GM10248 (cell line): ENCODE results near the gene SLC2A5.

Experiments used
- CTCF ChIA-PET: fragments of 300-600 bp; sonication (Branson Sonifier 250); formaldehyde crosslinking; extraction: SDS; loops from one replicate; lab custom pipeline; 2021; ENCODE audit warnings: antibody characterized with exemption; lab: Yijun Ruan, JAX
- POLR2A ChIA-PET: fragments of 350-650 bp; sonication (Branson Sonifier 250); formaldehyde crosslinking; extraction: SDS; loops from one replicate; lab custom pipeline; 2020; ENCODE audit warnings: antibody characterized with exemption; lab: Yijun Ruan, JAX
- DNase-seq: peaks from one replicate; pipeline ENCODE4 v3.0.0; 2012; ENCODE audit errors: extremely low spot score
- TF ChIP-seq, protein P1 (sequence below): IDR thresholded peaks from 2 replicates; pipeline ENCODE4 v1.5.1; 2012; ENCODE audit warnings: mild to moderate bottlenecking, low read depth; ENCODE audit errors: extremely low read depth, missing control alignments, control extremely low read depth

Gene SLC2A5

DNA sequence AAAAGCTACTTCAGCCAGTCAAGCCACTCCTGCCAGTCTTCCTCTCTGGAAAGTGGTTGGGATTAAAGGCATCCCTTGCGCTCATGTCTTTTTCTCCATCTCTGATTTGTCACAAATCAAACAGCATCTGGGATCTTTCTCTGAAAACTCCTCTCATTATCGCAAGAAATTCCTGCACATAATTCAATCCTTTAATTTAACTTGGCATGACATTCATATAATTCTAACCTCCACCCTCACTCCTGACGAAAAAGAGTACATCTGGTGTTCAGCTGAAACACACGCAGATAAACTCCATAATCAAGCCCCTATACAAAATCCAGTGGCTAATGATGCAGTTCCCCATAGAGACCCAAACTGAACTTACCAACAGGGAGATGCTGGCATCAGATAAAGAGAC is 19.4 kb upstream of the SLC2A5 start:
- TF ChIP-seq, protein P1, sequence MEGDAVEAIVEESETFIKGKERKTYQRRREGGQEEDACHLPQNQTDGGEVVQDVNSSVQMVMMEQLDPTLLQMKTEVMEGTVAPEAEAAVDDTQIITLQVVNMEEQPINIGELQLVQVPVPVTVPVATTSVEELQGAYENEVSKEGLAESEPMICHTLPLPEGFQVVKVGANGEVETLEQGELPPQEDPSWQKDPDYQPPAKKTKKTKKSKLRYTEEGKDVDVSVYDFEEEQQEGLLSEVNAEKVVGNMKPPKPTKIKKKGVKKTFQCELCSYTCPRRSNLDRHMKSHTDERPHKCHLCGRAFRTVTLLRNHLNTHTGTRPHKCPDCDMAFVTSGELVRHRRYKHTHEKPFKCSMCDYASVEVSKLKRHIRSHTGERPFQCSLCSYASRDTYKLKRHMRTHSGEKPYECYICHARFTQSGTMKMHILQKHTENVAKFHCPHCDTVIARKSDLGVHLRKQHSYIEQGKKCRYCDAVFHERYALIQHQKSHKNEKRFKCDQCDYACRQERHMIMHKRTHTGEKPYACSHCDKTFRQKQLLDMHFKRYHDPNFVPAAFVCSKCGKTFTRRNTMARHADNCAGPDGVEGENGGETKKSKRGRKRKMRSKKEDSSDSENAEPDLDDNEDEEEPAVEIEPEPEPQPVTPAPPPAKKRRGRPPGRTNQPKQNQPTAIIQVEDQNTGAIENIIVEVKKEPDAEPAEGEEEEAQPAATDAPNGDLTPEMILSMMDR, result no peak
- CTCF ChIA-PET, result interaction anchor here (0.9 kb wide), 1 partner anchor 22 kb away, joined by 3 read pairs; no protein-coding TSS in a partner anchor
- POLR2A ChIA-PET, result no interaction called here
- DNase-seq, result no peak

DNA sequence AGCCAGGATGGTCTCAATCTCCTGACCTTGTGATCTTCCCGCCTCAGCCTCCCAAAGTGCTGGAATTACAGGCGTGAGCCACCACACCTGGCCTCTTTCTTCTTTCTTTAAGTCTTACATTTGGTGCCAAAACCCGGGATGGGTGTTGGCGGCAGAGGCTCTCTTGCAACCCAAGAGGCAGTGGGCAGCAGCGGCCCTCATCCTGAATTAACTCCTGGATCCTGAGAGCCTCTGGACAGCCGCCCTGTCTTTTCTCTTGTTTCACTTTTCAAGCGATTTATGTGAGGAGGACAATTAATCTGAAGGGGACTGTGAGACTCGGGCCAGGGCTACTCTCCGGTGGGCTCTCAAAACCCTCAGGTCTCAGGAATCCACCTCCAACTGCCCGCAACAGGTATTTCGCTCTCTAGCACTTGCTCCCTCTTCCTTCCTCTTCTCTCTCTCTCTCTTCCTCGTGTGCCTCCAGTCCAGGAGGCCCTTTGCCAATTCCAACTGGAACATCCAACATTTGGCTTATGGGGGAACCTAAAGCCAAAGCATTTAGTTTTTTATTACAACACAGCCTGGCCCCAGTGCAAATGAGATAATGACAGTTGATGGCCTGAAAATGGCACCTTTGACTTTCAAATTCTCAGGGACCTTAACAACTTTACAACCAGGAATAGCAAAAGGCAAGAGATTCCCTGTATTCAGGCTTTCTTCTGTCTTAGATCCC is 18.1 kb upstream of the SLC2A5 start:
- TF ChIP-seq, protein P1, result no peak
- no peak for DNase-seq
- ChIA-PET POLR2A (no interaction called here), CTCF (no interaction called here)

DNA sequence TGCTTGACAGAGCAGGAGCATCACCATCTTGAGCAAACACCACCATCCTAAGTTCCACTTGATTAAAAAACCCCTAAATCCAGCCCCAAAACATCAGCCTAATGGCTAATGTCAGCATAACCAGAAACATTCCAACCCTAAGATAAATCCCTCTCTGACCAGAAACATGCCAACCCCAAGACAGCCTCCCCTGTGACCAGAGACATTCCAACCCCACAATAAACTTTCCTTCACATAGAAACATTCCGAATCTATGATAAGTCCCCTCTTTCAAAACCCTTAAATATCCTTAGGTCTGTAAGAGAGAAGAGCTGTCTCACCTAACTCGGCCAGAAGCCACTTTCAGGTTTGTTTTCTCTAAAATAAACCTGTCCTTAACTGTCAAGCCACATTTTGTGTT is 17.4 kb upstream of the SLC2A5 start:
- ChIA-PET CTCF (interaction anchor here (1.6 to 2.0 kb wide), 2 partner anchors 13 to 15 kb away, joined by 4 to 9 read pairs; no protein-coding TSS in a partner anchor), POLR2A (no interaction called here)
- no peak for DNase-seq
- TF ChIP-seq, protein P1, result no peak

DNA sequence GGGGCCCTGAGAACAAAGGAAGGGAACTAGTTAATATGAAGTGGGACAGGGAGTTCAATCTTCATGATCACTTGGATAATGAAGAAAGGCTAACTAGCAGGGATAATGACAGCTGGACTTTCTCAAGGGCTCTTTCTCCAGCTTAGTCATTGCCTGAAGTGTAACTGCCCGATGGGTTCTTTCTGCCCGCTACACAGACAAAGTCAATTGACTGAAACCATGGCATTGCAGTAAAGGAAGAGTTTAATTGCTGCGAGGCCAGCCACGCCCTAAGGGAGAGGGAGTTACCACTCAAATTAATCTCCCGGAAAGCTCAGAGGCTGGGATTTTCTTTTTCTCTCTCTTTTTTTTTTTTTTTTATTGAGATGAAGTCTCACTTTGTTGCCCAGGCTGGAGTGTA is 16.6 kb upstream of the SLC2A5 start:
- CTCF ChIA-PET, result interaction anchor here (1.3 to 2.0 kb wide), 3 partner anchors 14 to 24 kb away, joined by 4 to 9 read pairs (median 6); no protein-coding TSS in a partner anchor
- DNase-seq, result no peak
- POLR2A ChIA-PET, result no interaction called here
- TF ChIP-seq, protein P1, result no peak

DNA sequence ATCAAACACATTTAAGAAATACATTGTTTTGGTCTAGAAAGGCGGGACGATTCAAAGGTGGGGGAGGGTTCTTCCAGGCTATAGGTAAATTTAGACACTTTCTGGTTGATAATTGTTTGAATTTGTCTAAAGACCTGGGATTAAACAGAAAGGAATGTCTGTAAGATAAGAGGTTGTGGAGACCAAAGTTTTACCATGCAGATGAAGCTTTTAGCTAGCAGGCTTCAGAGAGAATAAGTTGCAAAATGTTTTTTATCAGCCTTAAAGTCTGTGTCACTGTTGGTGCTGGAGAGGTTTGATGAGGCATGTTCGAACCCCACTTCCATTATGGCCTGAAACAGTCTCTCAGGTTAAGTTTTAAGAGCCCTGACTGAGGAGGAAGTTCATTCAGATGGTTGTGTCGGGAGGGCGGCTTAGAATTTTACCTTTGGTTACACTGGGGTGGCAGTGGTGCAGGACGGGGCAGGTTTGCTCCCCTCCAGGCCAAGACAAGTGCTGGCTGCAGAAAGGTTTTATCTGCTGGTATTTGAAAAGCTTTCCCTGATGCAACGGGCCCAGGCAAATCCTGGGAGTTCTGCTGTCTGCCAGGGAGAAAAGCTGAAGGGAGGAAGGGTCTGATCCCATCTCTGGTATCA is 16.0 kb upstream of the SLC2A5 start:
- ChIA-PET POLR2A (no interaction called here), CTCF (interaction anchor here (0.7 to 2.0 kb wide), 5 partner anchors 9 to 57 kb away, joined by 3 to 9 read pairs (median 4); no protein-coding TSS in a partner anchor)
- TF ChIP-seq, protein P1, result no peak
- DNase-seq, result no peak

DNA sequence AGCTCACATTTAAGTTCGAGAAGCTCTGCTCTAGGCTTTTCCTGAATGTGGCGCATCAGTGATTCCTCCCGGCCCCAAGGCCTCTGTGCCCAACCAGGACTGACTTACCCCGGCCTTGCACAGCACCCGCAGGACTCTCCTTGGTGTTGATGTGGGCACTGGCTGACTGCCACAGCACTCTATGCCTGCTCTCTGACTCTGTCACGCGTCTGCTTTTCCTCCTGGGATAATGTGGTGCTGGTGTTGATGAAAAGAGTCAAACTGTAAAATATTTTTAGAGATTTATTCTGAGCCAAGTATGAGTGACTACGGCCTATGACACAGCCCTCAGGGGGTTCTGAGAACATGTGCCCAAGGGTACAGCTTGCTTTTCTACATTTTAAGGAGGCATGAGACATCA is 15.5 kb upstream of the SLC2A5 start:
- POLR2A ChIA-PET, result no interaction called here
- CTCF ChIA-PET, result interaction anchor here (1.6 to 2.0 kb wide), 2 partner anchors 9 to 17 kb away, joined by 4 to 9 read pairs; no protein-coding TSS in a partner anchor

More for the DNA sequence above, 15.5 kb upstream of the SLC2A5 start:
- no peak for DNase-seq
- TF ChIP-seq, protein P1, result no peak
